CD4-positive, alpha-beta T cell treated with Interleukin-6 for 4 hours (primary cell): ENCODE results near the gene TAL1.

Experiments used
- DNase-seq: peaks from one replicate; pipeline ENCODE4 v3.0.0-alpha.2; 2020; ENCODE audit warnings: mixed read lengths

TAL1 gene

GRCh38 chr1:47229031-47229885 is 2.8 kb downstream of the TAL1 start:
- DNase-seq, result no peak

DNA sequence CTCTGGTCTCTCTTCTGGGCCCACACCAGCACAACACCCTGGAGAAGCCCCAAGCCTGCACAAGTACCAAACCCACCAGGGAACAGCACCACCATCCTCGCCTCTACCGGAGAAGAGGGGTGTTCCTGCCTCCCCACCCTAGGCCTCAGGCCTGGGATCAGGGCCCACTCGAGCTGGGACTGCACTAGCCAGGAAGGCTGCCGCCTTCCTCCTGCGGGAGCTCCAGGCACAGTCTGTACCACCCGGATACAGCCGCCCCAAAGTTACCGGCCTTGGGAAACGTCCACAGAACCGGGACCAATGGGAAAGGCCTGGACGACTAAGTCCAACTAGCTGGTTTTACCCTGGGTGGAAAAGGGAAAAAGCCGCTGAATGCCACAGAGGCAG is 3.4 kb downstream of the TAL1 start:
- DNase-seq, result no peak

DNA sequence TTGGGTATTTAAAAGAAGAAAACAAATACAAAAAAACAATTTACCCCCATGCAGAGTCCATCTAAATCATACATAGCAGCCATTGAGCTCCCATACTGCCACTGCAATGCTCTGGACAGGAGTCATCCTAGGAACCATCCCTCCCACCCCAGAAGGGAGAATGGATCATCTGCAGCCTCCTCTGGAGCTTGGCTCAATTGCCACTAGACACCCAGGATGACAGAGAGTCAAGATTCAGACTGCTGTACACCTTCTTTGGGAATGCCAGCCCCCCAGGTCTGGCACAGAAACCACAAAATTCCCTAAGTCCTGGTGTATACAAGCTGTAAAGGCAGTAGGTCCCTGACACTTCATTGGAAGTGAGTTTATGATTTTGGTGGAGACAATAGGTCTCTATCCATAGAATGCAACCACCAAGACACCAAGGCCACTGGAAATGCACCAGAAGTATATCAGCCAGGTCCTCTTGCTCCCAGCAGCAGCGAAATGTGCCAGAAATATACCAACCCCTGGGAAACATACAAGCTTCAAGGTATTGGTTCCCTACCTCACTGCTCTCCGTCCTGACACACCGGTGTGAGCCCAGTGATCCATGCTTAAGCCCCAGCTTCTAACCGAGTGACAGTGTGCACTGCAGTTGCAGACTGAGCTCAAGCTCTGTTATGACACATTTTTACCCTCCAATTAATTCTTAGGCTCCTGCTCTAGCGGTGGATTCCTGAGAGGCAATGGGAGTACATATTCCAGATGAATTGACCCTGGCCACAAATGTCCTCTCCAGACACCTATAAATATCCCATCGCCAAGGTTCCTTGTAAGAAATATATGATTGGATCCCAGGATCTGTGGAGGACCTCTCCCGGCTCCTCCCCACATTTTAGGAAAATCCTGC is 4.4 kb downstream of the TAL1 start:
- DNase-seq, result no peak

- no peak for DNase-seq
These were observed 5.2 kb downstream of the TAL1 start for GRCh38 chr1:47226839-47227215.

GRCh38 chr1:47226121-47226838 is 5.7 kb downstream of the TAL1 start:
- no peak for DNase-seq

GRCh38 chr1:47225430-47226100 is 6.5 kb downstream of the TAL1 start:
- no peak for DNase-seq

- no peak for DNase-seq
These were observed 7.2 kb downstream of the TAL1 start for GRCh38 chr1:47224676-47225399.

DNA sequence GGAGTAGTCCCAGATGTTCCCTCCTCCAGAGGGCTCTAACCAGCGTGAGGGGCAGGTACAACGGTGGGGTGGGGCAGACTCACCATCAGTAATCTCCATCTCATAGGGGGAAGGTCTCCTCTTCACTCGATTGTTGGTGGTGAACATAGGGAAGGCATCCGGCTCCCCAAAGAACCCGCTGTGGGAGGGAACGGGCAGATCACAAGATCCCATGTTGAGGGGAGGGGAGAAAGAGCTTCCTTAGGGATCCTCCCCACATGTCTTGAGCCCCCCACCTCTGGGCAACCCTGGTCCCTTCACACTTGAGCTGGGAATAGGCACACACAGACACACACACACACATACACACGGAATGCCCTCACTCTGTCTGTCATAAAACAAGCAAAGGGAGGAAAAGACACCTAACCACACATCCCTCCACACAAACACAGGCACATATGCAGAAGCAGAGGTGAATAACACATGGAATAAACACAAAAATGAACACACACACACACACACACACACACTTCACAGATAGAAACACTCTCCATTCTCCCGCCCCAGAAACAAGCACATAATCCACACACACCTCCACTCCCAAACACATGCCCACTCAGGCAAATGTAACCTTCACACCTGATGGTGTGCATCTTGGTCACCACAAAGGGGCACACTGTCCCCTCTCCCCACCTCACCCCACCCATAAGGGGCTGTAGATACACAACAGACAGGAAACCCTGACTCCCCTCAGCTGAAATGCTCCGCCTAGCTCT is 7.9 kb downstream of the TAL1 start:
- DNase-seq, result no peak

GRCh38 chr1:47223174-47223920 is 8.7 kb downstream of the TAL1 start:
- no peak for DNase-seq

- DNase-seq, result no peak
These were observed 9.5 kb downstream of the TAL1 start for GRCh38 chr1:47222476-47222875.

DNA sequence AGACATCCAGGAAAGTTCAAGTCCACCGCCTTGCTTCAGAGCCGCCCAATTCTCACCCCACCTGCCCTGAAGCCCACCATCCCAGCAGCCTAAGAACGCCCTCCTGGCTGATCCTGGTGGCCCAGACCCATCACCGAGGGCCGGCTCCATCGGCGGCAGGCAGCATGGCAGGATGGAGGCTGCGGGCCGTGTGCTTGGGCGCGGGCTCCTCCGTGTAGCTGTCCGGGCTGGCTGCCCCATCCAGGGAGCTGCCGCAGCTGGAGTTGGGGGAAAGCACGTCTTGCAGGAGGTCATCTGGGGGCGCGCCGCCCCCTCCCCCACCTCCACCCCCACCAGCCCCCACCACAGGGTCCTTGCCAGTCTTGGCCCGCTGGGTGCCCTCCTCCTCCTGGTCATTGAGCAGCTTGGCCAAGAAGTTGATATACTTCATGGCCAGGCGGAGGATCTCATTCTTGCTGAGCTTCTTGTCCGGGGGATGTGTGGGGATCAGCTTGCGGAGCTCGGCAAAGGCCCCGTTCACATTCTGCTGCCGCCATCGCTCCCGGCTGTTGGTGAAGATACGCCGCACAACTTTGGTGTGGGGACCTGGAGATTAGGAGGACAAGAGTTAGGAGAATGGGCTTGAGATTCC is 12.3 kb downstream of the TAL1 start:
- DNase-seq, result no peak

GRCh38 chr1:47219001-47219400 is 13.0 kb downstream of the TAL1 start:
- DNase-seq, result no peak

GRCh38 chr1:47216278-47217059 is 15.6 kb downstream of the TAL1 start:
- no peak for DNase-seq

DNA sequence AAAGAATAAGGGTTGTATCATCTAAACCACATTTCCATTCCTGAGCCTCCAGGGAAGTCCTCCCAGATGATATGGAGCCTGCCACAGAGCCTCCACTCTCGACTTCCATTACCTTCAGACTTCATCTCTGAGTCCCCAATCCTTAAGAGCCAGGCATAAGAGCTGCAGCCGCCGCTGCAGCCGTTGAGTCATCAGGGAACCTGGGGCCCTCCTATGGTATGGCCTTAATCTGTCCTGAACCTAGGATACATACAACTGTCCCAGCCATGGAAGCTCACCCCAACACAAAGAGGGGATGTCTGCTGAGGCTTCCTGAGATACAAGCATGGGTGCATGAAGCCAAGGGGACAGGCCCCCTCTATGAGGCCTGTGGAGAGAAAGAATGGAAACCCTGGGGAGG is 16.3 kb downstream of the TAL1 start:
- no peak for DNase-seq

DNA sequence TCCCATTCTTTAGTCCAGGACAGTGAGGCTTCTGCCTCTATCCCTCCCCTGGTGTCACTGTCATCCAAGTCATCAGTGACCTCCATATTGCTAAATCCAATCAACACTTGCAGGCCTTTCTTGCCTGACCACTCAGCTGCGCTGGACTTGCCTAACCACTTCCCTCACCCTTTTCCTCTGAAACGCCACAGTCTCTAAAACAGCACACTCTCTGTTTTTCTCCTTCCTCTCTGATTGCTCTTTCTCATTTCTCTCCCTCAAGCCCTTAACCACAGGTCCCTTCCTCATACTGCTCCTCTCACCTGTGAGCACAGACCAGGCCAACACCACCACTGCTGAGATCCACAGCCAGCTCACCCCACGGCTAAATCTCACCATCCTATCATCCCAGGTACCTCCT is 17.5 kb downstream of the TAL1 start:
- no peak for DNase-seq

- DNase-seq, result no peak
These were observed 18.6 kb downstream of the TAL1 start for GRCh38 chr1:47213230-47213963.

DNA sequence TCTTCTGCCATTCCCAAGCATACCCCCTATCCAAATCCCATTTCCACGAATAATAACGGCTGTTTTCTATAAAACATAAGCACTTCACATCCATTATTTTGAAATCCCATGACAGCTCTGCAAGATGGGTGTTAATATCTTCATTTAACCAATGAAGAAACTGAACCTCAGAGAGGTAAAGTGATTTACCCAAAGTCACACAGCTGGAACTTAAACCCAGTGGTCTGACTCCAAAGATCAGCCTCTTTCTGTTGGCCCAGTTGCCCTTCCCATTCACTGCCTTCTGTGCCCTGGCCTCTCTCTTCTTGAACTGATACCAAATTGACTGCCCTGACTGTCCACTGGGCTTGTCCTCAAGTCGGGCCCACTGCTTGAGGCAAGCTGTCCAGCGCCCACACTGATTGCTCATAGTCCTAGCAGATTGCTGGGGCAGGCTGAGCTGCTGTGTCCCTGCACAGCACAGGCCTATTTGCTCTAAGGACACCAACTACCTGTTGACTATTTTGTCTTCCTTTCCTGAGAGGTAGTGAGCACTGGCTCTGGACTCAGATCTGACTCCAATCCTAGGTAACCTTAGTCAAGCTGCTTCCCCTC is 19.3 kb downstream of the TAL1 start:
- no peak for DNase-seq

GRCh38 chr1:47211796-47212269 is 20.2 kb downstream of the TAL1 start:
- DNase-seq, result no peak
